Thoracic aorta (tissue), 2 donors: ENCODE measurements around the gene MPST. TPM values are rescaled to one million over a fixed set of nuclear protein-coding genes. Genes with fewer than 3 reads are reported as not detected.

Source experiments
- ATAC-seq: fragments of 150-250 bp; one replicate; pipeline ENCODE4 v1.8.0; 2017; ENCODE audit warnings: low read depth; ENCODE audit not compliant: insufficient number of reproducible peaks, low FRiP score
- DNase-seq: peaks from one replicate; pipeline ENCODE4 v3.0.0-alpha.2; 2020; ENCODE audit warnings: low spot score
- H3K27ac ChIP-seq, 2 donors: fragments of 200-600 bp; sonication (generic); 1 replicate in 1 of 2; 2 replicates in 1 of 2; pipeline ENCODE4 v1.5.1; 2016; ENCODE audit warnings: mild to moderate bottlenecking in 2 of 2, moderate library complexity in 2 of 2
- H3K27me3 ChIP-seq: fragments of 200-600 bp; sonication (generic); replicated peaks from 2 replicates; pipeline ENCODE4 v1.6.0; 2016; ENCODE audit warnings: mild to moderate bottlenecking; ENCODE audit not compliant: insufficient read depth
- H3K36me3 ChIP-seq: fragments of 200-600 bp; sonication (generic); one replicate; pipeline ENCODE4 v1.5.1; 2016
- H3K4me1 ChIP-seq, 2 donors: fragments of 200-600 bp; sonication (generic); 1 replicate in 1 of 2; 2 replicates in 1 of 2; pipeline versions ENCODE4 v1.5.1 to v1.6.0; 2016; ENCODE audit warnings: low read depth in 2 of 2, mild to moderate bottlenecking in 1 of 2; ENCODE audit not compliant: control insufficient read depth in 1 of 2
- H3K4me3 ChIP-seq: fragments of 200-600 bp; sonication (generic); 2 replicates; pipeline ENCODE4 v1.5.1; 2016; ENCODE audit warnings: mild to moderate bottlenecking
- H3K9me3 ChIP-seq: fragments of 200-600 bp; sonication (generic); 2 replicates; pipeline ENCODE4 v1.5.1; 2016
- CTCF ChIP-seq: fragments of 200-600 bp; sonication (generic); IDR thresholded peaks from one replicate; pipeline ENCODE4 v1.5.1; 2019; ENCODE audit warnings: antibody characterized with exemption
- total RNA-seq, 2 donors: library from RNA; depleted of rRNA; stranded (reverse); fragments of >200 nt; gene quantifications; one replicate each; pipeline versions ENCODE4 v1.1.0 to v1.2.3, GENCODE V29; 2016

Gene MPST
- total RNA-seq, 2 donors from 2014 or later: 70.1 to 108 TPM

GRCh38 chr22:36977947-36978660 lies 41.4 kb upstream of the MPST start:
- Histone ChIP-seq H3K27ac (no peak overlapping the region), H3K9me3 (no peaks in the 10 kb centered on the region), H3K36me3 (no peaks in the 10 kb centered on the region), H3K4me3 (peak overlapping the region; percentile 75), H3K4me1 (peaks cover 4 to 5% of the 10 kb centered on the region in 2 donors), H3K27me3 (no peaks in the 10 kb centered on the region)
- DNase-seq (peak; percentile 73), ATAC-seq (no peak)
- TF ChIP-seq CTCF: peak; percentile 91

- no peaks in the 10 kb centered on the region for H3K27me3 ChIP-seq
- no peak for TF ChIP-seq CTCF
- ATAC-seq: no peak
- H3K4me1 ChIP-seq: peaks cover 4 to 5% of the 10 kb centered on the region in 2 donors
- no peak overlapping the region for H3K27ac ChIP-seq
- H3K9me3 ChIP-seq: no peaks in the 10 kb centered on the region
- H3K4me3 ChIP-seq: no peak overlapping the region
- DNase-seq: no peak
- H3K36me3 ChIP-seq: no peaks in the 10 kb centered on the region
Observed at GRCh38 chr22:36979016-36979910, 40.3 kb upstream of the MPST start.

- Histone ChIP-seq H3K4me1 (peaks cover 4 to 5% of the 10 kb centered on the region in 2 donors), H3K27ac (no peak overlapping the region), H3K9me3 (peaks cover 6% of the 10 kb centered on the region), H3K36me3 (no peaks in the 10 kb centered on the region), H3K4me3 (no peak overlapping the region), H3K27me3 (no peaks in the 10 kb centered on the region)
- ATAC-seq: no peak
- TF ChIP-seq CTCF: no peak
- no peak for DNase-seq
Observed at GRCh38 chr22:36981247-36981775, 38.2 kb upstream of the MPST start.

- TF ChIP-seq CTCF: no peak
Observed at GRCh38 chr22:36982136-36982535, 37.4 kb upstream of the MPST start.

More at GRCh38 chr22:36982136-36982535, 37.4 kb upstream of the MPST start:
- DNase-seq (no peak), ATAC-seq (no peak)
- Histone ChIP-seq H3K9me3 (peaks cover 6% of the 10 kb centered on the region), H3K27me3 (no peaks in the 10 kb centered on the region), H3K4me3 (no peak overlapping the region), H3K27ac (no peak overlapping the region), H3K4me1 (peaks cover 4 to 5% of the 10 kb centered on the region in 2 donors), H3K36me3 (no peaks in the 10 kb centered on the region)
